Rectal smooth muscle tissue (tissue), 1 donor: ENCODE measurements around the gene GPR161.
"Not testable (repeated sequence)": the region's sequence is repeated elsewhere in the genome, so short reads cannot be mapped to it uniquely, and the experiment has no call there.

Experiments
- H3K27ac ChIP-seq: one replicate; pipeline ENCODE4 v1.7.0; 2013; ENCODE audit warnings: low read depth, low read length, inconsistent platforms
- H3K27me3 ChIP-seq: one replicate; pipeline ENCODE4 v1.7.0; 2013; ENCODE audit warnings: low read length; ENCODE audit not compliant: control insufficient read depth, insufficient read depth
- H3K36me3 ChIP-seq: one replicate; pipeline ENCODE4 v1.7.0; 2013; ENCODE audit warnings: low read length; ENCODE audit not compliant: control insufficient read depth, insufficient read depth
- H3K4me1 ChIP-seq: one replicate; pipeline ENCODE4 v1.7.0; 2013; ENCODE audit warnings: low read length; ENCODE audit not compliant: control insufficient read depth, insufficient read depth
- H3K4me3 ChIP-seq: one replicate; pipeline ENCODE4 v1.7.0; 2013; ENCODE audit warnings: low read length
- H3K9ac ChIP-seq: one replicate; pipeline ENCODE4 v1.7.0; 2013; ENCODE audit warnings: low read length

Gene GPR161

GRCh38 chr1:168057921-168058320, 78.8 kb downstream of the GPR161 start:
- Histone ChIP-seq H3K9ac (no peak overlapping the region), H3K4me3 (no peak overlapping the region), H3K27me3 (no peaks in the 10 kb centered on the region), H3K36me3 (no peaks in the 10 kb centered on the region), H3K27ac (no peak overlapping the region), H3K4me1 (no peaks in the 10 kb centered on the region)

GRCh38 chr1:168057355-168057754, 79.4 kb downstream of the GPR161 start:
- Histone ChIP-seq H3K4me3 (no peak overlapping the region), H3K9ac (no peak overlapping the region), H3K27me3 (no peaks in the 10 kb centered on the region), H3K36me3 (no peaks in the 10 kb centered on the region), H3K27ac (no peak overlapping the region), H3K4me1 (no peaks in the 10 kb centered on the region)

GRCh38 chr1:168056152-168056551, 80.6 kb downstream of the GPR161 start:
- H3K4me1 ChIP-seq, H3K9ac ChIP-seq, H3K27me3 ChIP-seq, H3K36me3 ChIP-seq, H3K27ac ChIP-seq, H3K4me3 ChIP-seq: not testable (repeated sequence)

GRCh38 chr1:168054117-168054516, 82.6 kb downstream of the GPR161 start:
- H3K27me3 ChIP-seq = no peaks in the 10 kb centered on the region
- H3K36me3 ChIP-seq = no peaks in the 10 kb centered on the region
- no peak overlapping the region for H3K9ac ChIP-seq
- H3K27ac ChIP-seq = no peak overlapping the region
- H3K4me3 ChIP-seq = no peak overlapping the region
- no peaks in the 10 kb centered on the region for H3K4me1 ChIP-seq

- Histone ChIP-seq H3K9ac (no peak overlapping the region), H3K4me3 (no peak overlapping the region), H3K27ac (no peak overlapping the region), H3K36me3 (no peaks in the 10 kb centered on the region), H3K4me1 (no peaks in the 10 kb centered on the region), H3K27me3 (no peaks in the 10 kb centered on the region)
These were observed 83.0 kb downstream of the GPR161 start for GRCh38 chr1:168053681-168054080.

GRCh38 chr1:168050880-168051279, 85.8 kb downstream of the GPR161 start:
- no peak overlapping the region for H3K27ac ChIP-seq
- no peaks in the 10 kb centered on the region for H3K4me1 ChIP-seq
- H3K9ac ChIP-seq = no peak overlapping the region
- H3K4me3 ChIP-seq = no peak overlapping the region
- no peaks in the 10 kb centered on the region for H3K36me3 ChIP-seq
- H3K27me3 ChIP-seq = no peaks in the 10 kb centered on the region

- Histone ChIP-seq H3K27me3 (no peaks in the 10 kb centered on the region), H3K27ac (no peak overlapping the region), H3K4me3 (no peak overlapping the region), H3K4me1 (no peaks in the 10 kb centered on the region), H3K9ac (no peak overlapping the region), H3K36me3 (no peaks in the 10 kb centered on the region)
These were observed 86.4 kb downstream of the GPR161 start for GRCh38 chr1:168050307-168050706.

- no peak overlapping the region for H3K9ac ChIP-seq
- peaks cover 2% of the 10 kb centered on the region for H3K36me3 ChIP-seq
- no peaks in the 10 kb centered on the region for H3K27me3 ChIP-seq
- H3K4me1 ChIP-seq = no peaks in the 10 kb centered on the region
- no peak overlapping the region for H3K4me3 ChIP-seq
- H3K27ac ChIP-seq = no peak overlapping the region
These were observed 91.4 kb downstream of the GPR161 start for GRCh38 chr1:168045311-168045710.

- H3K4me3 ChIP-seq = no peak overlapping the region
- peaks cover 2% of the 10 kb centered on the region for H3K36me3 ChIP-seq
These were observed 94.4 kb downstream of the GPR161 start for GRCh38 chr1:168042362-168042761.

GRCh38 chr1:168035345-168035744, 101.4 kb downstream of the GPR161 start:
- Histone ChIP-seq H3K27ac (no peak overlapping the region), H3K9ac (no peak overlapping the region), H3K4me3 (no peak overlapping the region), H3K36me3 (peaks cover 2% of the 10 kb centered on the region), H3K27me3 (no peaks in the 10 kb centered on the region), H3K4me1 (no peaks in the 10 kb centered on the region)

More at GRCh38 chr1:168042362-168042761, 94.4 kb downstream of the GPR161 start:
- Histone ChIP-seq H3K27me3 (no peaks in the 10 kb centered on the region), H3K27ac (no peak overlapping the region), H3K4me1 (no peaks in the 10 kb centered on the region), H3K9ac (no peak overlapping the region)

- peaks cover 2% of the 10 kb centered on the region for H3K36me3 ChIP-seq
- H3K27me3 ChIP-seq = no peaks in the 10 kb centered on the region
- H3K4me3 ChIP-seq = no peak overlapping the region
- no peaks in the 10 kb centered on the region for H3K4me1 ChIP-seq
- no peak overlapping the region for H3K27ac ChIP-seq
- H3K9ac ChIP-seq = no peak overlapping the region
These were observed 104.7 kb downstream of the GPR161 start for GRCh38 chr1:168032029-168032428.

- Histone ChIP-seq H3K4me1 (no peaks in the 10 kb centered on the region), H3K27me3 (no peaks in the 10 kb centered on the region), H3K4me3 (no peak overlapping the region), H3K27ac (no peak overlapping the region), H3K9ac (no peak overlapping the region), H3K36me3 (peaks cover 2% of the 10 kb centered on the region)
These were observed 105.1 kb downstream of the GPR161 start for GRCh38 chr1:168031627-168032026.

- Histone ChIP-seq H3K36me3 (peaks cover 2% of the 10 kb centered on the region), H3K27ac (no peak overlapping the region), H3K4me1 (no peaks in the 10 kb centered on the region), H3K4me3 (no peak overlapping the region), H3K27me3 (no peaks in the 10 kb centered on the region), H3K9ac (no peak overlapping the region)
These were observed 105.5 kb downstream of the GPR161 start for GRCh38 chr1:168031198-168031597.
